GM06990 (cell line): ENCODE results near the gene ABCC12.

Experiments used
- DNase-seq: peaks from one replicate; pipeline ENCODE4 v3.0.0-alpha.2; 2011; ENCODE audit not compliant: insufficient read length; ENCODE audit errors: extremely low read depth
- H3K27me3 ChIP-seq: replicated peaks from 2 replicates; pipeline ENCODE4 v1.6.0; 2011; ENCODE audit warnings: low read length; ENCODE audit not compliant: control insufficient read depth, insufficient read depth
- H3K36me3 ChIP-seq: 2 replicates; pipeline ENCODE4 v1.5.1; 2011; ENCODE audit warnings: low read length; ENCODE audit not compliant: control insufficient read depth, insufficient read depth
- H3K4me3 ChIP-seq: replicated peaks from 2 replicates; pipeline ENCODE4 v1.5.1; 2011; ENCODE audit warnings: low read depth, mild to moderate bottlenecking, control low read depth, low read length
- CTCF ChIP-seq: IDR thresholded peaks from 2 replicates; pipeline ENCODE4 v1.5.1; 2011; ENCODE audit warnings: low read length, control low read depth, mild to moderate bottlenecking, inconsistent platforms; ENCODE audit not compliant: insufficient read depth, poor library complexity, severe bottlenecking

Gene ABCC12

GRCh38 chr16:48194828-48195556 lies 39.2 kb upstream of the ABCC12 start:
- no peak overlapping the region for H3K4me3 ChIP-seq
- no peak for TF ChIP-seq CTCF
- no peaks in the 10 kb centered on the region for H3K27me3 ChIP-seq
- DNase-seq = no peak
- H3K36me3 ChIP-seq = no peaks in the 10 kb centered on the region

GRCh38 chr16:48193846-48194245 lies 38.1 kb upstream of the ABCC12 start:
- Histone ChIP-seq H3K27me3 (no peaks in the 10 kb centered on the region), H3K4me3 (no peak overlapping the region), H3K36me3 (no peaks in the 10 kb centered on the region)
- DNase-seq = no peak
- no peak for TF ChIP-seq CTCF

GRCh38 chr16:48188449-48189102 lies 32.8 kb upstream of the ABCC12 start:
- Histone ChIP-seq H3K4me3 (no peak overlapping the region), H3K36me3 (no peaks in the 10 kb centered on the region), H3K27me3 (no peaks in the 10 kb centered on the region)
- no peak for TF ChIP-seq CTCF
- DNase-seq = peak; percentile 60

GRCh38 chr16:48187779-48188178 lies 32.0 kb upstream of the ABCC12 start:
- no peak for DNase-seq
- H3K36me3 ChIP-seq = no peaks in the 10 kb centered on the region
- H3K4me3 ChIP-seq = no peak overlapping the region
- TF ChIP-seq CTCF = no peak
- H3K27me3 ChIP-seq = no peaks in the 10 kb centered on the region

- no peak overlapping the region for H3K4me3 ChIP-seq
- no peak for DNase-seq
- no peak for TF ChIP-seq CTCF
- no peaks in the 10 kb centered on the region; the same call in none of the 2 replicates for H3K27me3 ChIP-seq
- H3K36me3 ChIP-seq = no peaks in the 10 kb centered on the region
Observed at GRCh38 chr16:48184681-48185080, 28.9 kb upstream of the ABCC12 start.
